OCI-LY3 (cell line): ENCODE data around the gene ACTA1.

Experiments used
- EZH2phosphoT487 ChIP-seq: fragments of 200-600 bp; shearing (Covaris generic); IDR thresholded peaks from 2 replicates; pipeline ENCODE4 v1.6.1; 2018; ENCODE audit warnings: antibody characterized with exemption, mixed run types, low read depth
- TF ChIP-seq, protein P1 (sequence below): fragments of 200-600, 300-600 bp; sonication (generic); IDR thresholded peaks from 2 replicates; pipeline ENCODE4 v1.5.1; 2014; ENCODE audit warnings: antibody characterized with exemption, low read length, low read depth

DNA sequence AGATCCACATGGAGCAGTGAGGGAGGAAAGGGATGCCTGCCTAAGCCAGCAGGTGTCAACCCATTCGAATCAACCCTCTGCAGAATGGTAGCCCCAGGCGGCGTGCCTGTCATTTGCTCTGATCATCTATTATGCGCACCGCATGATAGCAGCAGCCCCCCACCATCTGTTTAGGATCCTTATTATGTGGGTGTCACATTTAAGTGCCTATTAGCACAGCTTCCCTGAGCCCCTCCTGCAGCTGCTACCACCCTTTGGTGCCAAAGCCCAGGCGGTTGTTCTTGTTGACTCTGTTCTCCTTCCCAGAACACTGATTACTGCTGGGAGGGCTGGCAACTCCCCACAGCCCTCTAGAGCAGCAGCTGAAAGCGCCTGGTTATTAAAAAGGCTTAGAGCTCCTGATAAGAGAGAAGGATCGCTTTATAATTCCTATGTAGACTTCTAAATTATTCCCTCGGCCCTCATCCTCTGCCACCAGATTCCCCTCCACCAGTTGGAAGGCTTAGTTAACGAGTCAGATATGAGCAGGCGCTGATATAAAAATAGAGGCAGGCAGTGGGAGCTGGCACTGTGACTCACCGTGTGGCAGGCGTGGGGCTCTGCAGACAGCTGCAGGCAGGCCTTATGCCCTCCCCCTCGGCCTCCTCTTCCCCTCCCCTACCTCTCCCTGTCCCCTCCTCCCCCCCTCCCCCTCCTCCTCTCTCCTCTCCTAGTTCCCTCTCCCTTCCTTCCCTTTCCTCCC, 23.0 kb downstream of the ACTA1 start:
- TF ChIP-seq, protein P1, sequence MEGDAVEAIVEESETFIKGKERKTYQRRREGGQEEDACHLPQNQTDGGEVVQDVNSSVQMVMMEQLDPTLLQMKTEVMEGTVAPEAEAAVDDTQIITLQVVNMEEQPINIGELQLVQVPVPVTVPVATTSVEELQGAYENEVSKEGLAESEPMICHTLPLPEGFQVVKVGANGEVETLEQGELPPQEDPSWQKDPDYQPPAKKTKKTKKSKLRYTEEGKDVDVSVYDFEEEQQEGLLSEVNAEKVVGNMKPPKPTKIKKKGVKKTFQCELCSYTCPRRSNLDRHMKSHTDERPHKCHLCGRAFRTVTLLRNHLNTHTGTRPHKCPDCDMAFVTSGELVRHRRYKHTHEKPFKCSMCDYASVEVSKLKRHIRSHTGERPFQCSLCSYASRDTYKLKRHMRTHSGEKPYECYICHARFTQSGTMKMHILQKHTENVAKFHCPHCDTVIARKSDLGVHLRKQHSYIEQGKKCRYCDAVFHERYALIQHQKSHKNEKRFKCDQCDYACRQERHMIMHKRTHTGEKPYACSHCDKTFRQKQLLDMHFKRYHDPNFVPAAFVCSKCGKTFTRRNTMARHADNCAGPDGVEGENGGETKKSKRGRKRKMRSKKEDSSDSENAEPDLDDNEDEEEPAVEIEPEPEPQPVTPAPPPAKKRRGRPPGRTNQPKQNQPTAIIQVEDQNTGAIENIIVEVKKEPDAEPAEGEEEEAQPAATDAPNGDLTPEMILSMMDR, result no peak
- no peak for TF ChIP-seq EZH2phosphoT487
